Stimulated activated naive CD8-positive, alpha-beta T cell treated with anti-CD3 and anti-CD28 coated beads, Interleukin-15, Interleukin-2, amounts not matched to agents 100 ng/mL and 50 ng/mL, for 24 hours (primary cell): ENCODE data around the gene ABCB7.
A peak's percentile ranks its signal among the peaks of the same experiment; 100 is the strongest.

Experiments
- H3K27ac Mint-ChIP-seq: one replicate; pipeline ENCODE4 v1.8.0; 2021; ENCODE audit warnings: mild to moderate bottlenecking, mixed read lengths
- H3K27me3 Mint-ChIP-seq: one replicate; pipeline ENCODE4 v1.8.0; 2021; ENCODE audit warnings: mixed read lengths
- H3K36me3 Mint-ChIP-seq: one replicate; pipeline ENCODE4 v1.8.0; 2021; ENCODE audit warnings: low read depth, mixed read lengths
- H3K4me1 Mint-ChIP-seq: one replicate; pipeline ENCODE4 v1.8.0; 2021; ENCODE audit warnings: low read depth, mixed read lengths
- H3K4me3 Mint-ChIP-seq: one replicate; pipeline ENCODE4 v1.8.0; 2021; ENCODE audit warnings: mild to moderate bottlenecking, mixed read lengths
- H3K9me3 Mint-ChIP-seq: one replicate; pipeline ENCODE4 v1.8.0; 2021; ENCODE audit warnings: mixed read lengths

ABCB7 gene

DNA sequence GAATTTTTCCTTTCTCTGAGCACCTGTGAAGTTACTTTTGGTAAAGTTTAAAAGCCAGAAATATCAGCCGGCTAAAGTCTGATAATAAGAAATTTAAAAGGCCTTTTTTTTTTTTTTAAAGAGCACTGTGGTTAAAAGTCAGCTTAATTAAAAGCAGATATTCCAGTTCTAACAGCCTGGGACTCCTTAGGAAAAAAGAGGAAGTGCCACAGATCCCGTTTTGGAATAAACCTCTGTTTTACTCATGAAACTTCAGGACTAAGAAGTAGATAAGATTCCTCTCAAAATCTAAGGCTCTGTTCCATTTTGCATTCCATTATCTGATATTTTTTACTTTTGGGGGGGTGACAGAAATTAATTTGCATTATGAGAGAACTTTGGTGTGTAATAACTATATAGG lies 37.8 kb downstream of the ABCB7 start:
- no peak overlapping the region for H3K27ac Mint-ChIP-seq
- no peaks in the 10 kb centered on the region for H3K27me3 Mint-ChIP-seq
- peaks cover 3% of the 10 kb centered on the region for H3K9me3 Mint-ChIP-seq
- peaks cover 26% of the 10 kb centered on the region for H3K36me3 Mint-ChIP-seq
- H3K4me1 Mint-ChIP-seq, result peaks cover 6% of the 10 kb centered on the region
- no peak overlapping the region for H3K4me3 Mint-ChIP-seq

DNA sequence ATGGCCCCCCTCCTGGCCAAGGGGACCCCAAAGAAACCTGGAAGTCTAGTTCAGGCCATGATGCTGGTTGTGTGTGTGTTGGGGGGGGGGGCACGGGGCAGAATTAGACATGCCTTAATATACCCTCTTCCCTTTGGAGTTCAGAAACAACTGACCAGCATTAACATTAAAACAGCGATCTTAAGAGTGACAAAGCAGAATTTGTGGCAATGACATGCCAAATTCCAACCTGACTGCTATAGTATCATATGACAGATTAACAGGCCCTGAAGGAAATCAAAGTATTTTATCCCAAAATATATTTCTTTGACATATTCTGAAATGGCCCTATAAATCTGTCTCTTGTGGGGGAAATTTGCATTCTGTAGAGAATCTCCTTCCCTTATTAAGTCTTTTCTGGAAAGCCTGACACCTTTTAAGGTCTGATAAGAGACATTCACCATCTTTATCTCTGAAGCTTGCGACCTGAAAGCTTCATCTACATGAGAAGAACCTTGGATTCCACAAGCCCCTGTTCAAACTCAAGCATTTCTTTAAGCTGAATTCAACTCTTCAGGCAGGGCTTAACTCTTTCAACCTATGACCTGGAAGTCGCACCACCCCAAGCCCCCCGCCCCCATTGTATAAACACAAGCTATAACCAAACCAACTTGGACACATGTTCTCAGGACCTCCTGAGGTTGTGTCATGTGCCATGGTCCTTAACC lies 40.2 kb downstream of the ABCB7 start:
- H3K27ac Mint-ChIP-seq, result no peak overlapping the region
- H3K36me3 Mint-ChIP-seq, result peaks cover 18% of the 10 kb centered on the region
- H3K4me3 Mint-ChIP-seq, result no peak overlapping the region
- no peaks in the 10 kb centered on the region for H3K9me3 Mint-ChIP-seq
- H3K27me3 Mint-ChIP-seq, result no peaks in the 10 kb centered on the region
- H3K4me1 Mint-ChIP-seq, result peaks cover 3% of the 10 kb centered on the region

DNA sequence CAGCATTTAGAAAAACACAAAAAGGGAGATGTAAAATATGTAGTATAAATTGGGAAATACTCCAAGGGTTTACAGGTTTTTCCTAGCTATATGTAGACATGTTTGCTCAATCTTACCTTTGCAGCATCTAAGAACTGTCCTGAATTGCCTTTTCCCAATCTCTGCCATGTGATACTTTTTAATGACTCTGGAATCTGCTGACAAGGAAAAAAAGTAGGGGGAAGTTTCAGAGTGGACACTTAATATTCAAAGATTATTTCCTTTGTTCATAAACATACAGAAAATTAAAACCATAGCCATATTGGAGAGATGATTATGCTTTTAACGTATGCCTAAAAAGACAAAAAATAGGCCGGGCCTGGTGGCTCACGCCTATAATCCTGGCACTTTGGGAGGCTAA lies 41.4 kb downstream of the ABCB7 start:
- H3K4me3 Mint-ChIP-seq, result no peak overlapping the region
- peaks cover 3% of the 10 kb centered on the region for H3K4me1 Mint-ChIP-seq
- peaks cover 18% of the 10 kb centered on the region for H3K36me3 Mint-ChIP-seq
- no peak overlapping the region for H3K27ac Mint-ChIP-seq
- H3K9me3 Mint-ChIP-seq, result no peaks in the 10 kb centered on the region
- no peaks in the 10 kb centered on the region for H3K27me3 Mint-ChIP-seq

DNA sequence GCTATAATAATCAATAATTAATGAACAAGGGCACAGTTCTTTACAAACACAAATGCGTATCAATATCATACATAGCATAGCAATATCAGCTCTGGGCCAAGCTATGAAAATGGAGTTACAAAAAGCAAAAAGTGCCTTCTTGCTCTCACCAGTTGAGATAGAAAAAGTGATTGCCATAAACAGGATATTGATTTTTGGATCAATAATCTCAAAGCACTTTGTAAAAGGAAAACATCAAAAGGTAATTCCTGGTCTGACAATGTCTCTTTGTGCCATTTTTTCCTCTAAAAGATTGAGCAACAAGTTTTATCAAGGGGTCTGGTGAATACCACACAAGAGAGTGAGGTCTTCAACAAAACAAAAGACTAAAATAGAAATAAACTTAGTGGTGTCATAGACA lies 42.4 kb downstream of the ABCB7 start:
- no peak overlapping the region for H3K4me3 Mint-ChIP-seq
- H3K27me3 Mint-ChIP-seq, result no peaks in the 10 kb centered on the region
- H3K36me3 Mint-ChIP-seq, result peaks cover 16% of the 10 kb centered on the region
- no peaks in the 10 kb centered on the region for H3K9me3 Mint-ChIP-seq
- H3K27ac Mint-ChIP-seq, result no peak overlapping the region
- H3K4me1 Mint-ChIP-seq, result peaks cover 3% of the 10 kb centered on the region

DNA sequence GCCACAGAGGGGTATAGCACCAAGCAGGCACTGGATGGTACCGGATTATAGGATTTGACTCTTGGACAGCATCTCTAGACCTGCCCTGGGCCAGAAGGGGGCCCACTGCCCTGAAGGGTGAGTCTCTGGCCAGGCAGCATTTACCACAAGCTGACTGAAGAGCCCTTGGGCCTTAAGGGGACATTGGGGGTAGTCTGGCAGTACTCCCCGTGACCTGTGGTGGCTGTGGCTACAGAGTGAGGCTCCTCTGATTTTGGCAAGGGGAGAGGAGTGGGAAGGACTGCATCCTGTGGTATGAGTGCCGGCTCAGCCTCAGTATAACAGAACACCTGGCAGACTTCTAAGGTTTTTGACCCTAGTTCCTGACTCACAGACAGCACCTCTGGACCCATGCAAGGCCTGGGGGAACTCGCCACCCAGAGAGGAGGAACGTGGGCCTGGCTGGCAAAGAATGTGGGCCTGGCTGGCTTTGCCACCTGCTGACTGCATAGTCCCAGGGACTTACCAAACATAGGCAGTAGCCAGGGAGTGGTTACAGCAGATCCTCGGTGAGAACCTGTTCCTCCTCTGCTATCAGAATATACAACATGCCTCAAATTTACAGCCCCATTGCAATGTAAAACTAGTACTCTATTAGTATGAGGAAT lies 48.1 kb downstream of the ABCB7 start:
- Mint-ChIP-seq H3K4me1 (peaks cover 13% of the 10 kb centered on the region), H3K4me3 (no peak overlapping the region), H3K27ac (no peak overlapping the region), H3K9me3 (no peaks in the 10 kb centered on the region), H3K27me3 (no peaks in the 10 kb centered on the region), H3K36me3 (peaks cover 31% of the 10 kb centered on the region)

DNA sequence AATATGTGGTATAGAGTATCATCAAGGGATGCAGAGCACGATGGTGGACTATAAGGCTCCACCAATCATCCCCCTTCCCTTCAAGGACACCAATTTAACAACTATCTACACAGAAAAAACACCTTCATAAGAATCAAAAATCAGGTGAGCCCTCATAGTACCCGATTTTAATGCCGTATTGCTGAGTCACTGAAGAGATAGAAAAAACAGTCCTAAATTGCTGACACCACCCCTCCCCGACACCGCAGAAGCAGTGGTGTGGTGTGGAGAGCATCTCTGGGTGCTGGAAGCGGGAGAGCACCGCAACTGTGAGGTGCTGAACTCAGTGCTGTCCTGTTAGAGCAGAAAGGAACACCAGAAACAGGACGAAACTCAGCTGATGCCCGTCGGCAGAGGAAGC lies 49.3 kb downstream of the ABCB7 start:
- H3K9me3 Mint-ChIP-seq, result no peaks in the 10 kb centered on the region
- peaks cover 13% of the 10 kb centered on the region for H3K4me1 Mint-ChIP-seq
- H3K27me3 Mint-ChIP-seq, result no peaks in the 10 kb centered on the region
- no peak overlapping the region for H3K27ac Mint-ChIP-seq
- no peak overlapping the region for H3K4me3 Mint-ChIP-seq
- H3K36me3 Mint-ChIP-seq, result peaks cover 31% of the 10 kb centered on the region

DNA sequence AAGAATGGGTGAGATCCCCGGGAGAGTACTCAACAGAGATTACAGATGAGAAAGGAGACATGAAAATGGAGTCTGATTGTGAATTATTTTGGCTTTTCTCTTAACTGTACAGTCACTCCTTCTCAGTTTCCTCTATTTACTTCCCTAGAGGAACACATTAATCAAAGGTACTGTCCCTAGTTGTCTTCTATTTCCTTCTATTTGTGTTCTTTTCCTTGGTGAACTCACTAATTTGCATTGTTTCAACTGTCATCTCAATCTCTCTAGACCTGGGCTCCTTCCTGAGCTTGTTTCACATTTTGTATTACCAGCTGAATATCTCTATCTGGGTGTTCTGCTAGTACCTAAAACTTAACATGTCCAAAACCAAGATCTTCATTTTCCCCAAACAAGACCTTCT lies 59.8 kb downstream of the ABCB7 start:
- Mint-ChIP-seq H3K27me3 (no peaks in the 10 kb centered on the region), H3K9me3 (no peaks in the 10 kb centered on the region), H3K4me3 (no peak overlapping the region), H3K4me1 (peaks cover 20% of the 10 kb centered on the region), H3K27ac (peak overlapping the region; percentile 45), H3K36me3 (peaks cover 39% of the 10 kb centered on the region)

DNA sequence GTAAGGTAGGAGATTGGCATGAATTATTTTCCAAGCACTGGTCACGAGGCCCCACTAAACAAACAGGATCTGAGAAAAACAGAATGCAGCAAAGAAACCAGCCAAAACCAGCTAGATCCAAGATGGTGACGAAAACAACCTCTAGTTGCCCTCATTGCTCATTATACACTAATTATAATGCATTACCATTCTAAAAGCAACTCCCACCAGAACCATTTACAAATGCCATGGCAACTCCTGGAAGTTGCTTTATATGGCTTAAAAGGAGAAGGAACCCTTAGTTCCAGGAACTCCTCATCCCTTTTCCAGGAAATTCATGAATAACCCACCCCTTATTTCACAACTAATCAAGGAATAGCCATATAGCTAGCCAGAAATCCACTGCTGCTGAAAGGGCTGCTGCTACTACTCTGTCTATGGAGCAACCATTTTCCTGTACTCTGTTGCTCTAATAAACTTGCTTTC lies 69.3 kb downstream of the ABCB7 start:
- peak overlapping the region; percentile 28 for H3K27ac Mint-ChIP-seq
- H3K4me1 Mint-ChIP-seq, result peaks cover 23% of the 10 kb centered on the region
- H3K27me3 Mint-ChIP-seq, result no peaks in the 10 kb centered on the region
- H3K4me3 Mint-ChIP-seq, result no peak overlapping the region
- H3K9me3 Mint-ChIP-seq, result no peaks in the 10 kb centered on the region
- H3K36me3 Mint-ChIP-seq, result peaks cover 12% of the 10 kb centered on the region

DNA sequence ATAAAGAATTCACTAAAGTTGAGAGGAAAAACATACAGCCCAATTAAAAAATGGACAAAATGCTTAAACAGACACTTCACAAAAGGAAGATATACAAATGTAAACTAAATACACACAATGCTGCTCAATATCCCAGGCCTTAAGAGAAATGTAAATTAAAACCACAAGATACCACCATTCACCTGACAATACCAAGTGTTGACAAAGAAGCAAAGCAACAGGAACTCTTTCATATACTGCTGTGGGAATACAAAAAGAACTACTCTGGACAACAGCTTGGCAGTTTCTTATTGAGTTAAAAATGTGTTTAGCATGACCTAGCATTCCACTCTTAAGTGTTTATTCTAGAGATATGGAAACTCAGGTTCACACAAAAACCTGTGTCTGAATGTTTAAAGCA lies 71.3 kb downstream of the ABCB7 start:
- H3K9me3 Mint-ChIP-seq, result no peaks in the 10 kb centered on the region
- H3K4me1 Mint-ChIP-seq, result peaks cover 17% of the 10 kb centered on the region
- H3K27me3 Mint-ChIP-seq, result no peaks in the 10 kb centered on the region
- H3K27ac Mint-ChIP-seq, result no peak overlapping the region
- peaks cover 7% of the 10 kb centered on the region for H3K36me3 Mint-ChIP-seq
- no peak overlapping the region for H3K4me3 Mint-ChIP-seq

DNA sequence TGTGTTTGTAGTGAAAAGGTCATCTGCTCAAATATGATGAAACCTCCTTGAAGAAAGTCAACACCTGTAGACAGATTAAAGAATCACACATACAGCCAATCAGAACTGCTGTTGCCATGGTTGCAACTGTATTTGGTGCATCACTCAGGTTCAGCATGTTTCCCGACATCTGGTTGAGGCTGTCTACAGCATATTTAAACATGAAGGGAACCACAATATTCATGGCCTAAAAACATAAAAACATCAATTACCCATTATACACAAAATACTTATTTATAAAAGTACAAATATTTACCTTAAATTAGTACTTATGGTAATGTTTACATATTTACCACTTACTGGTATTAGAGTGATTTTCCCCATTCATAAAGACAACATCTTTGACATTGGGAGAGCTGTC lies 79.7 kb downstream of the ABCB7 start:
- H3K27me3 Mint-ChIP-seq, result no peaks in the 10 kb centered on the region
- no peak overlapping the region for H3K27ac Mint-ChIP-seq

DNA sequence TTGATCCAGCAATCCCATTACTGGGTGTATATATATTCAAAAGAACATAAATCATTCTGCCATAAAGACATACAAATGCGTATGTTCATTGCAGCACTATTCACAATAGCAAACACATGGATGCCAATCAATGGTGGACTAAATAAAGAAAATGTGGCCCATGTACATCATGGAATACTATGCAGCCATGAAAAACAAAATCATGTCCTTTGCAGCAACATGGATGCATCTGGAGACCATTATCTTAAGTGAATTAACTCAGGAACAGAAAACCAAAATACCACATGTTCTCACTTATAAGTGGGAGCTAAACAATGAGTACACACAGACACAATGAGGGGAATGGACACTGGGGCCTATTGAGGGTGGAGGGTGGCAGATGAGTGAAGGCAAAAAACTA lies 81.6 kb downstream of the ABCB7 start:
- Mint-ChIP-seq H3K4me3 (no peak overlapping the region), H3K27me3 (no peaks in the 10 kb centered on the region), H3K36me3 (peaks cover 18% of the 10 kb centered on the region), H3K4me1 (no peaks in the 10 kb centered on the region), H3K27ac (no peak overlapping the region), H3K9me3 (no peaks in the 10 kb centered on the region)

More for the DNA sequence above, 79.7 kb downstream of the ABCB7 start:
- Mint-ChIP-seq H3K4me3 (no peak overlapping the region), H3K4me1 (no peaks in the 10 kb centered on the region), H3K9me3 (no peaks in the 10 kb centered on the region), H3K36me3 (peaks cover 18% of the 10 kb centered on the region)

DNA sequence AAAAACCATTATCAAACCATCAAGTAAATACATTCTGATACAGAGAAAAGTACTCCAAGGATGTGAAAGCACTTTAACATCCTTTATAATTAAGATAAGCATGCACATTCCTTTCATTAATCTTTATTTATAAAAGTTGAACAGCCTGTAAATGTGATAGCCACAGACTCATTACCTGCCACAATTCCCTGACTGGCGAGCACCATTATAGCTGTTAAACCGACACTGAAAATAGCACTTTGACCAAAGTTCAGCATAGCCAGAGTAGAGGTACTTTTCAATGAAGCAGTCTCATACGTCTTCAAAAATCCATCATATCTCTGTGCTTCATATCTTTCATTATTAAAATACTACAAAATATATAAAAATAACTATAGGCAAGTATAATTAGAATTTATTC lies 84.7 kb downstream of the ABCB7 start:
- no peak overlapping the region for H3K27ac Mint-ChIP-seq
- H3K27me3 Mint-ChIP-seq, result no peaks in the 10 kb centered on the region
- no peaks in the 10 kb centered on the region for H3K9me3 Mint-ChIP-seq
- no peak overlapping the region for H3K4me3 Mint-ChIP-seq
- H3K4me1 Mint-ChIP-seq, result peaks cover 4% of the 10 kb centered on the region
- H3K36me3 Mint-ChIP-seq, result peaks cover 22% of the 10 kb centered on the region

DNA sequence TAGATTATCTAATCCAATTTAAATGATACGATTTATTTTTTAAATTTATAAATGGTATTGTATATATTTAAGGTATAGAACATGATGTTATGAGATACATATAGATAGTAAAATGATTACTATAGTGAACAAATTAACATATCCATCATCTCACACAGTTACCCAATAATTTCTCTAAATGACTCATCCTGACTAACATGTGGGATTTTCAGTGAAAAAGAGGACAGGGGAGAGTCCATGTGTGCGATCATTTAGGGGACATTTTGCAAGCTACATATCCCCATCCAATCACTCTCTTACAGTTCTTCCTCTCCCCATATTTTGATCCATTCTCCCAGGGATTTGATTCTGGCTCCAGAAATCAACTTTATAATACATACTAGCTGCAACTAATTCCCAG lies 88.2 kb downstream of the ABCB7 start:
- peaks cover 11% of the 10 kb centered on the region for H3K36me3 Mint-ChIP-seq
- no peak overlapping the region for H3K27ac Mint-ChIP-seq
- H3K4me3 Mint-ChIP-seq, result no peak overlapping the region
- H3K27me3 Mint-ChIP-seq, result no peaks in the 10 kb centered on the region
- no peaks in the 10 kb centered on the region for H3K9me3 Mint-ChIP-seq
- H3K4me1 Mint-ChIP-seq, result peaks cover 4% of the 10 kb centered on the region

DNA sequence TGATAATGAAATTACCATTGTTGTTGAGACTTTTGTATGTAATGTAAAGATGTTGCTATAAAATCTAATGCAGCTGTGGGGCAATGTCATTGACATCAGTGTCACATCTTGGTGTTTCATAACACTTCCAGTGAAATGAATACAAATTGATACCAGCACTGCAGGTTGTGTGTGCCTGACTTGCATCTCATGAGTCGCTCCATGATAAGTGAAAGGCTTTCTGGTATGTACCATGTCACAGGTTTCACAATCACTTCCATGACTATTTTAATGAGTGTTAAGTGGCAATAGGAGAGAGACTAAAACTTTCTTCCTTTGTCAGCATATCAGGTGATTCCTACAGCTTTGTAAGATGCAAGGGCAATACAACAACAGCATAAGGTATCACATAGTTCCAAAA lies 94.4 kb downstream of the ABCB7 start:
- H3K9me3 Mint-ChIP-seq, result no peaks in the 10 kb centered on the region
- no peak overlapping the region for H3K27ac Mint-ChIP-seq
- no peaks in the 10 kb centered on the region for H3K4me1 Mint-ChIP-seq
- no peak overlapping the region for H3K4me3 Mint-ChIP-seq
- H3K36me3 Mint-ChIP-seq, result peaks cover 35% of the 10 kb centered on the region
- H3K27me3 Mint-ChIP-seq, result no peaks in the 10 kb centered on the region

DNA sequence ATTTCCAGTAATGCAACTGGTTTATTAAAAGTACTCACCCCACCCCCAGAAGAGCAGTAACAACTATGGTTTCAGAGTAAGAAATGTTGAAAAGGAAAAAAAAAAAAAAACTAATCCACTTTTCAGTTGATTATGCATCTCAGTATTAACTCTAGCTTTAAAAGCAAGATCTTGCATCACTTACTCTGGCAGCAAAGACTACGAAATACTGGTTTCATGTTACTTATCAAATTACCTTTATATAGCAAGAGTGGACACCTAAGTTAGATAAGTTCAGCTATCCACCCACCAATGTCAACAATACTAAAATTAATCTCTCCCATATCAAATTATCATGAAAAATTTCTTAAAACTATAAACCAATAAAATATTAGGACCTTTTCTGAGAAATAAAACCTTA lies 105.0 kb downstream of the ABCB7 start:
- no peaks in the 10 kb centered on the region for H3K9me3 Mint-ChIP-seq
- H3K4me1 Mint-ChIP-seq, result peaks cover 4% of the 10 kb centered on the region
- no peaks in the 10 kb centered on the region for H3K27me3 Mint-ChIP-seq

DNA sequence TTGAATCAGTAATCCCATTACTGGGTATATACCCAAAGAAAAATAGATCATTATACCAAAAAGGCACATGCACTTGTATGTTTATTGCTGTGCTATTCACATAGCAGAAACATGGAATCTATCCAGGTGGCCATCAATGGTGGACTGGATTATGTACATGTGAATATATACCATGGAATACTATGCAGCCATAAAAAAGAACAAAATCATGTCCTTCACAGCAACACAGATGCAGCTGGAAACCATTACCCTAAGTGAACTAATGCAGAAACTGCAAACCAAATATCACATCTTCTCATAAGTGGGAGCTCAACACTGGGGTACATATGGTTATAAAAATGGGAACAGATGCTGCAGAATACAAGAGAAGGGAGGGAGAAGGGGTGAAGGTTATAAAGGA lies 110.7 kb downstream of the ABCB7 start:
- no peak overlapping the region for H3K27ac Mint-ChIP-seq
- H3K4me3 Mint-ChIP-seq, result no peak overlapping the region
- H3K9me3 Mint-ChIP-seq, result no peaks in the 10 kb centered on the region
- H3K36me3 Mint-ChIP-seq, result peaks cover 11% of the 10 kb centered on the region
- no peaks in the 10 kb centered on the region for H3K4me1 Mint-ChIP-seq
- H3K27me3 Mint-ChIP-seq, result no peaks in the 10 kb centered on the region

More for the DNA sequence above, 105.0 kb downstream of the ABCB7 start:
- H3K36me3 Mint-ChIP-seq, result peaks cover 46% of the 10 kb centered on the region
- no peak overlapping the region for H3K27ac Mint-ChIP-seq
- no peak overlapping the region for H3K4me3 Mint-ChIP-seq
